AG08395 (cell line): ENCODE results near the gene IZUMO4.
"Not testable (repeated sequence)": the region's sequence is repeated elsewhere in the genome, so short reads cannot be mapped to it uniquely, and the experiment has no call there.

Experiments used
- DNase-seq: peaks from one replicate; pipeline ENCODE4 v3.0.0; 2012; ENCODE audit warnings: mixed read lengths, low spot score

IZUMO4 gene

GRCh38 chr19:2081873-2082810 is 14.6 kb upstream of the IZUMO4 start:
- DNase-seq: no peak

- no peak for DNase-seq
Observed at GRCh38 chr19:2083174-2083854, 13.4 kb upstream of the IZUMO4 start.

GRCh38 chr19:2084993-2085720 is 11.6 kb upstream of the IZUMO4 start:
- DNase-seq: no peak

DNA sequence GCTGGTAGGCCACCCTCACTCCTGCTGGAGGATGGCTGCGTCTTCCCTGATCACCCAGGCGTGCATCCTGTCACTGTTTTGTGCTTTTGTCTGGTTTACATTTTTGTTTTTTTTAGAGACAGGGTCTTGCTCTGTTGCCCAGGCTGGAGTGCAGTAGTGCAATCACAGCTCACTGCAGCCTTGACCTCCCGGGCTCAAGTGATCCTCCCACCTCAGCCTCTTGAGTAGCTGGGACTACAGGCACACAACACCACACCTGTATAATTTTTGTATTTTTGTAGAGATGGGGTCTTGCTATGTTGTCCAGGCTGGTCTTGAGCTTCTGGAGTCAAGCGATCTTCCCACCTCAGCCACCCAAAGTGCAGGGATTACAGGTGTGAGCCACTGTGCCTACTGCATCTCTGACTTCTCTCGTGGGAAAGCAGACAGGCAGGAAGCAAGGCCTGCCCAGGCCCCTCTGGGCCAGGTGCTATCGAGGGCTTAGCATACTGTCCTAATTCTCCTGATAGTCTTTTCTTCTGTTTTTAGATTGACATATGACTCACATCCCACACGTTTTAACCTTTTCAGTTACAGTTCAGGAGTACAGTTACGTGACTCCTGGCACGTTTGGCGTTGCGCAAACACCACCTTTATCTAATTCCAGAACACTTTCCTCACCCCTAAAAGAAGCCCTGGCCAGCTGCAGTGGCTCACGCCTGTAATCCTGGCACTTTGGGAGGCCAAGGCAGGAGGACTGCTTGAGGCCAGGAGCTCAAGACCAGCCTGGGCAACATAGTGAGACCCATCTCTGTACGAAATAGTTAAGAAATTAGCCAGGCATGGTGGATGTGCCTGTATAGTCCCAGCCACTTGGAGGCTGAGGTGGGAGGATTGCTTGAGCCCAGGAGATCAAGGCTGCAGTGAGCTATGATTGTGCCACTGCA is 9.8 kb upstream of the IZUMO4 start:
- DNase-seq: not testable (repeated sequence)

- DNase-seq: no peak
Observed at GRCh38 chr19:2087621-2088100, 9.1 kb upstream of the IZUMO4 start.

- no peak for DNase-seq
Observed at GRCh38 chr19:2089001-2089711, 7.6 kb upstream of the IZUMO4 start.

GRCh38 chr19:2089727-2090053 is 7.0 kb upstream of the IZUMO4 start:
- DNase-seq: no peak

DNA sequence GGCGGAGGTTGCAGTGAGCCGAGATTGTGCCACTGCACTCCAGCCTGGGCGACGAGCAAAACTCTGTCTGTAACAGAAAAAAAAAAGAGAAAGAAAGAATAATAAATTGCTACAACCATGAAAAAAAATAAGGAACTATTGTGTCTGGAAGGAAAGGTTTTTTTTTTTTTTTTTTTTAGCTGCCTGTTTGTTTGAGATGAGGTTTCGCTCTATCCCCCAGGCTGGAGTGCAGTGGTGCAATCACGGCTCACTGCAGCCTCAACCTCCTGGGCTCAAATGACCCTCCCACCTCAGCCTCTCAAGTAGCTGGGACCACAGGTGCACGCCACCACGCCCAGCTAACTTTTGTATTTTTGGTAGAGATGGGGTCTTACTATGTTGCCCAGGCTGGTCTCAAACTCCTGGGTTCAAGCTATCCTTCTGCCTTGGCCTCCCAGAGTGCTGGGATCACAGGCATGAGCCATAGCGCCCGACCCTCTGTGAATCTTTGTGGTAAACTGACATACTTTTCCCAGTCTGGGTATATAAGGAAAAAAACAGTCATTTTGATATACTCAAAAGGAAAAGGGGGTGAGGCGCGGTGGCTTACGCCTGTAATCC is 4.7 kb upstream of the IZUMO4 start:
- not testable (repeated sequence) for DNase-seq

GRCh38 chr19:2096034-2096479 is 658 bp upstream of the IZUMO4 start, which contains the start of gene MOB3A:
Gene MOB3A (minus strand): TSS chr19:2096326. CDS start chr19:2078560, 17,766 bp downstream.
- DNase-seq: peak; percentile 89

DNA sequence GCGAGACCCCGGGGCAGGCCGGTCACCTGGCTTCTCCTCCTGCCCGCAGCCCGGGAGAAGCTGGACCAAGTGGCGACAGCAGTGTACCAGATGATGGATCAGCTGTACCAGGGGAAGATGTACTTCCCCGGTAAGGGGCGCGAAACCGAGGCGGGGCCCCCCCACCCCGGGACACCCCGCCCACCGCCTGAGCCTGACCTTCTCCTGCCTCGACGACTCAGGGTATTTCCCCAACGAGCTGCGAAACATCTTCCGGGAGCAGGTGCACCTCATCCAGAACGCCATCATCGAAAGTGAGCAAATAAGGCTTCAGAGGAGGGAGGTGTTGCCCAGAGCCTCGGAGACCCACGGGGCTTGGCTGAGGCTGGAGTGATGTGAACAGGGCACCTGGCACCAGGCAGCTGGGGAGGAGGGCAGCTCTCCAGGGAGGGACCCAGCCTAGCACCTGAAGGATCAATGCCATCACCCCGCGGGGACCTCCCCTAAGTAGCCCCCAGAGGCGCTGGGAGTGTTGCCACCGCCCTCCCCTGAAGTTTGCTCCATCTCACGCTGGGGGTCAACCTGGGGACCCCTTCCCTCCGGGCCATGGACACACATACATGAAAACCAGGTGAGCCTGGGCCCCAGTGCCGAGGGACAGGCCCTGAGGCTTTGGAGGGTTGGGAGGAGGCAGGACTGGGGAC is 629 bp downstream of the IZUMO4 start:
- no peak for DNase-seq

GRCh38 chr19:2097886-2098327 is 1.2 kb downstream of the IZUMO4 start:
- no peak for DNase-seq

- DNase-seq: no peak
Observed at GRCh38 chr19:2099054-2099501, 2.4 kb downstream of the IZUMO4 start.

DNA sequence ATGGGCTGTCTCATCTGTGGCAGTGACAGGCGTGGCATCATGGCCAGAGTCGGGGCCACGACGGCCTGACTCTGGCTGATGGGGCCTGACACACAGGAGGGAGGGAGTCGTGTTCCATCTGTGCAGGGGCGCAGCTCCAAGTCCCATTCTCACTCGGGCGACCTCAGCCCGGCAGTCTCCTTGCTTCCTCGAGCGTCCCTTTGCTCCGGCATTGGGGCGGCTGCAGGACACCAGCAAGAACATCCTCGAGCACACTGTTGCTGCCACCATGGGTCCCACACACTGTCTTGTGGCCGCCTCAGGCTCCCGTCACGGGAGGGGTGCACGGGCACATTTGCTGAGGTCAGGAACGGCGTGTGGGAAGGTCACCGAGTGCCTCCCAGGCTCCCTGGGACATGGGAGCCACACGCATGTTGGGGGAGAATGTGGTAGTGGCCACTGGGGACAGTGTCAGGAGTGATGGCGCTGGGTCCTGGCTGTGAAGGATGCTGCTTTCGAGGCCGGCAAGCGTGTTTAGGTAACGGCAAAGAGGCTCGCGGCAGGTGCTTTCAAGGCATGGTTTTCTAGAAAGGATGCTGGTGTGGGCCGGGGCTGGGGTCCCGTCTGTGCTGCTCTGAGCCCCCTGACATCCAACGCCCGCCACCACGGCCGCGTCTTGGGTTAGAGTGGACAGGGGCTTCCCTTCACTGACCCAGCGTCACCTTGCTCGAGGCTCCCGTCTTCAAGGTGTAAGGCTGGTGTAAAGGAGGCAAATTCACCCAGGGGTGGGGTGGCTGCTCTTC is 3.4 kb downstream of the IZUMO4 start:
- DNase-seq: no peak

GRCh38 chr19:2100719-2101061 is 4.0 kb downstream of the IZUMO4 start:
- no peak for DNase-seq

- DNase-seq: no peak
Observed at GRCh38 chr19:2101417-2102335, 5.0 kb downstream of the IZUMO4 start.

GRCh38 chr19:2103045-2103707 is 6.5 kb downstream of the IZUMO4 start:
- DNase-seq: no peak
